ENCODE measurements around the gene TBC1D10B.
"Not testable (repeated sequence)": the region's sequence is repeated elsewhere in the genome, so short reads cannot be mapped to it uniquely, and the experiment has no call there.

DNA sequence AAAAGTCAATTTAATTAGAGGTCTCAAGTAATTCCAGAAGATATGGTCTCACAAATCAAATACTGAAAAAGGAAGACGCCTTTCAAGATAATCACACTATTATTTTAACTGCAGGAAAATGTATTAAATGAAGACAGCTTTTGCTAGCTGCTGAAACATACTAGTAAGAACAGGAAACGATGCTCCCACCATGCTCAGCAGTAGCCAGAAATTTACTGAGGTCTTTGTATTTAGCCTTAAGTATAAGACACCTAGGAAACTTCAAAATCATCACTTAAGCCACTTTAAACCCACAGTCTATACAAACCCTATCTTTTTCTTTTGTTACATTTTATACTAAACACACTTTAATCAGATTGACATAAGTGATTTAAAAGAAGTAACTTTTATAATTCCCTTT, 51.6 kb downstream of the TBC1D10B start:
- TF ChIP-seq, protein P1, sequence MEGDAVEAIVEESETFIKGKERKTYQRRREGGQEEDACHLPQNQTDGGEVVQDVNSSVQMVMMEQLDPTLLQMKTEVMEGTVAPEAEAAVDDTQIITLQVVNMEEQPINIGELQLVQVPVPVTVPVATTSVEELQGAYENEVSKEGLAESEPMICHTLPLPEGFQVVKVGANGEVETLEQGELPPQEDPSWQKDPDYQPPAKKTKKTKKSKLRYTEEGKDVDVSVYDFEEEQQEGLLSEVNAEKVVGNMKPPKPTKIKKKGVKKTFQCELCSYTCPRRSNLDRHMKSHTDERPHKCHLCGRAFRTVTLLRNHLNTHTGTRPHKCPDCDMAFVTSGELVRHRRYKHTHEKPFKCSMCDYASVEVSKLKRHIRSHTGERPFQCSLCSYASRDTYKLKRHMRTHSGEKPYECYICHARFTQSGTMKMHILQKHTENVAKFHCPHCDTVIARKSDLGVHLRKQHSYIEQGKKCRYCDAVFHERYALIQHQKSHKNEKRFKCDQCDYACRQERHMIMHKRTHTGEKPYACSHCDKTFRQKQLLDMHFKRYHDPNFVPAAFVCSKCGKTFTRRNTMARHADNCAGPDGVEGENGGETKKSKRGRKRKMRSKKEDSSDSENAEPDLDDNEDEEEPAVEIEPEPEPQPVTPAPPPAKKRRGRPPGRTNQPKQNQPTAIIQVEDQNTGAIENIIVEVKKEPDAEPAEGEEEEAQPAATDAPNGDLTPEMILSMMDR (IDR thresholded peaks at IDR 0.05): not testable (repeated sequence)
- not testable (repeated sequence) for TF ChIP-seq ZFX (IDR thresholded peaks at IDR 0.05; ENCODE audit: borderline replicate concordance)

Measured in 22Rv1 (cell line).